ENCODE measurements around the gene FAM81A. TPM values are rescaled to one million over a fixed set of nuclear protein-coding genes. Genes with fewer than 3 reads are reported as not detected.

FAM81A gene
- polyA plus RNA-seq, 1 donor from 2014 or later: 5.0 TPM

GRCh38 chr15:59550956-59551355 lies 113.0 kb downstream of the FAM81A start:
- Histone ChIP-seq H3K9ac (ENCODE audit: low read length) (no peak overlapping the region), H3K27me3 (ENCODE audit: insufficient read depth, low read depth, low read length) (no peaks in the 10 kb centered on the region), H3K36me3 (ENCODE audit: insufficient read depth, low read length) (no peaks in the 10 kb centered on the region), H3K4me3 (ENCODE audit: low read length) (no peak overlapping the region), H3F3A (ENCODE audit: insufficient read depth, low read length, poor library complexity, severe bottlenecking) (no peaks in the 10 kb centered on the region), H3K4me2 (ENCODE audit: low read length) (no peak overlapping the region), H3K9me3 (ENCODE audit: low read length) (no peaks in the 10 kb centered on the region), H4K20me1 (ENCODE audit: insufficient read depth) (no peaks in the 10 kb centered on the region), H3K9me2 (ENCODE audit: insufficient read depth, low read length) (no peaks in the 10 kb centered on the region), H3K79me2 (replicated peaks; ENCODE audit: insufficient read depth, low read length) (no peaks in the 10 kb centered on the region), H3K27ac (ENCODE audit: low read length) (no peak overlapping the region), H2AFZ (ENCODE audit: low read depth, low read length) (no peak overlapping the region)
- TF ChIP-seq RAD21 (conservative IDR thresholded peaks at IDR 0.05): no peak

- TF ChIP-seq POLR2AphosphoS5 (IDR thresholded peaks at IDR 0.05) (no peak), EP300 (conservative IDR thresholded peaks at IDR 0.05; ENCODE audit: poor library complexity, severe bottlenecking) (no peak)
- no peaks in the 10 kb centered on the region for H3K9me2 ChIP-seq (ENCODE audit: insufficient read depth, low read length)
- H3F3A ChIP-seq (ENCODE audit: insufficient read depth, low read length, poor library complexity, severe bottlenecking): no peaks in the 10 kb centered on the region
- H4K20me1 ChIP-seq (ENCODE audit: insufficient read depth): no peaks in the 10 kb centered on the region
- H3K9me3 ChIP-seq (ENCODE audit: low read length): no peaks in the 10 kb centered on the region
- no peak overlapping the region for H3K4me2 ChIP-seq (ENCODE audit: low read length)
- H3K4me3 ChIP-seq (ENCODE audit: low read length): no peak overlapping the region
- no peak overlapping the region for H3K9ac ChIP-seq (ENCODE audit: low read length)
- no peaks in the 10 kb centered on the region for H3K27me3 ChIP-seq (ENCODE audit: insufficient read depth, low read depth, low read length)
- H2AFZ ChIP-seq (ENCODE audit: low read depth, low read length): no peak overlapping the region
- H3K27ac ChIP-seq (ENCODE audit: low read length): no peak overlapping the region
- no peaks in the 10 kb centered on the region for H3K36me3 ChIP-seq (ENCODE audit: insufficient read depth, low read length)
- no peaks in the 10 kb centered on the region for H3K79me2 ChIP-seq (replicated peaks; ENCODE audit: insufficient read depth, low read length)
Measured at GRCh38 chr15:59553879-59554735, 116.1 kb downstream of the FAM81A start.

GRCh38 chr15:59555696-59556095 lies 117.7 kb downstream of the FAM81A start:
- no peak for TF ChIP-seq POLR2AphosphoS5 (IDR thresholded peaks at IDR 0.05)
- TF ChIP-seq EZH2 (IDR thresholded peaks at IDR 0.05; ENCODE audit: borderline replicate concordance, insufficient read depth, low read length, poor library complexity, severe bottlenecking): no peak
- no peak for TF ChIP-seq EP300 (conservative IDR thresholded peaks at IDR 0.05; ENCODE audit: poor library complexity, severe bottlenecking)
- TF ChIP-seq RAD21 (conservative IDR thresholded peaks at IDR 0.05): no peak
- no peak for TF ChIP-seq REST (IDR thresholded peaks at IDR 0.05; ENCODE audit: borderline replicate concordance)
- no peak for TF ChIP-seq MXI1 (conservative IDR thresholded peaks at IDR 0.05; ENCODE audit: poor library complexity, severe bottlenecking)
- TF ChIP-seq CTCF (IDR thresholded peaks at IDR 0.05; ENCODE audit: poor library complexity, severe bottlenecking): no peak
- TF ChIP-seq TAF1 (IDR thresholded peaks at IDR 0.05; ENCODE audit: low read depth): no peak
- TF ChIP-seq SMC3 (conservative IDR thresholded peaks at IDR 0.05; ENCODE audit: poor library complexity): no peak
- H2AFZ ChIP-seq (ENCODE audit: low read depth, low read length): no peak overlapping the region
- no peaks in the 10 kb centered on the region for H3K9me3 ChIP-seq (ENCODE audit: low read length)
- H3K79me2 ChIP-seq (replicated peaks; ENCODE audit: insufficient read depth, low read length): no peaks in the 10 kb centered on the region
- no peaks in the 10 kb centered on the region for H3K36me3 ChIP-seq (ENCODE audit: insufficient read depth, low read length)
- H3K9me2 ChIP-seq (ENCODE audit: insufficient read depth, low read length): no peaks in the 10 kb centered on the region
- H3K27me3 ChIP-seq (ENCODE audit: insufficient read depth, low read depth, low read length): no peaks in the 10 kb centered on the region
- H3K9ac ChIP-seq (ENCODE audit: low read length): no peak overlapping the region
- H3K4me2 ChIP-seq (ENCODE audit: low read length): no peak overlapping the region
- H3K27ac ChIP-seq (ENCODE audit: low read length): no peak overlapping the region
- no peaks in the 10 kb centered on the region for H3F3A ChIP-seq (ENCODE audit: insufficient read depth, low read length, poor library complexity, severe bottlenecking)
- H4K20me1 ChIP-seq (ENCODE audit: insufficient read depth): no peaks in the 10 kb centered on the region
- no peak overlapping the region for H3K4me3 ChIP-seq (ENCODE audit: low read length)
